ENCODE results near the gene LSAMP. TPM values are rescaled to one million over a fixed set of nuclear protein-coding genes. Genes with fewer than 3 reads are reported as not detected.

Gene LSAMP
- total and polyA plus RNA-seq, 9 of the 15 experiments (the other 6 are each of a cell fraction or from before 2014, with no cell fraction given), result 0.09 to 0.11 TPM; not detected in 7

GRCh38 chr3:116425126-116425525 is 20.2 kb downstream of the LSAMP start:
- no peak overlapping the region for H3K4me3 ChIP-seq
- H3K27ac ChIP-seq (ENCODE audit: extremely low read depth, low read depth, low read length), result no peak overlapping the region
- no peak overlapping the region for H3K9ac ChIP-seq (ENCODE audit: insufficient read depth in 1 of 2, low read depth in 2 of 2, low read length in 2 of 2)
- H3K36me3 ChIP-seq (ENCODE audit: control insufficient read depth, insufficient read depth, low read length), result no peaks in the 10 kb centered on the region
- no TSS peak for BruUV-seq (replicated peaks)
- H3K9me1 ChIP-seq (ENCODE audit: control insufficient read depth, insufficient read depth, low read length), result no peaks in the 10 kb centered on the region
- DNase-seq (ENCODE audit: extremely low read depth in 1 of 4, low spot score in 3 of 4) (no peak), FAIRE-seq (no peak), ATAC-seq (no peak)
- H4K20me1 ChIP-seq (replicated peaks; ENCODE audit: control insufficient read depth, insufficient read depth, low read length), result no peaks in the 10 kb centered on the region
- no peaks in the 10 kb centered on the region for H3K27me3 ChIP-seq (ENCODE audit: control insufficient read depth in 2 of 2, insufficient read depth in 2 of 2, low read length in 2 of 2)
- in situ Hi-C loops (cut with MboI), result no loop called here
- H3K79me2 ChIP-seq (ENCODE audit: control insufficient read depth, insufficient read depth, low read length), result no peaks in the 10 kb centered on the region
- no peak overlapping the region for H2AFZ ChIP-seq (ENCODE audit: low read depth, low read length)
- no peaks in the 10 kb centered on the region for H3K4me1 ChIP-seq (replicated peaks in 1 of 2; ENCODE audit: control insufficient read depth in 2 of 2, insufficient read depth in 2 of 2, low read length in 2 of 2)
- H3K4me2 ChIP-seq (ENCODE audit: insufficient read depth, low read length), result no peak overlapping the region
- no peaks in the 10 kb centered on the region for H3K9me3 ChIP-seq (replicated peaks; ENCODE audit: control insufficient read depth, insufficient read depth, low read depth, low read length)
- intact Hi-C loops (cut with micrococcal nuclease), result no loop called here
- POLR2A ChIA-PET, result no interaction called here
- CTCF ChIA-PET (ENCODE audit: low intra/inter-chr PET ratio), result interaction anchor here (0.6 kb wide), 1 partner anchor 64 kb away, joined by 5 read pairs; no protein-coding TSS in a partner anchor
- WGBS (ENCODE audit: insufficient coverage, low coverage, missing lambda C conversion rate), result 0% methylated on average over 2 of the region's 2 CpGs
- TF ChIP-seq CBFB (CRISPR knock-in tag; IDR thresholded peaks at IDR 0.05), result no peak
- no peak for TF ChIP-seq ZNF175 (CRISPR knock-in tag; IDR thresholded peaks at IDR 0.05; ENCODE audit: low read depth)
- no peak for TF ChIP-seq RUNX1 (IDR thresholded peaks at IDR 0.05; ENCODE audit: low read depth)
- TF ChIP-seq ZC3H4 (CRISPR knock-in tag; IDR thresholded peaks at IDR 0.05; ENCODE audit: borderline replicate concordance), result no peak
- no peak for TF ChIP-seq COPS2 (conservative IDR thresholded peaks at IDR 0.05)
- TF ChIP-seq DACH1 (IDR thresholded peaks at IDR 0.05; ENCODE audit: partially characterized antibody), result no peak

- CTCF ChIA-PET (ENCODE audit: low intra/inter-chr PET ratio), result no interaction called here
- no peak overlapping the region for H3K27ac ChIP-seq (ENCODE audit: extremely low read depth, low read depth, low read length)
- TF ChIP-seq CEBPB (tag; IDR thresholded peaks at IDR 0.05) (no peak), CTCF (IDR thresholded peaks at IDR 0.05 in 2 of 3, conservative IDR thresholded peaks at IDR 0.05 in 1 of 3; ENCODE audit: insufficient read depth in 2 of 3, low read depth in 1 of 3, low read length in 3 of 3) (no peak), SRSF9 (IDR thresholded peaks at IDR 0.05; ENCODE audit: borderline replicate concordance, low read depth, low read length) (no peak), NR2F6 (CRISPR knock-in tag; IDR thresholded peaks at IDR 0.05) (no peak), SREBF1 (IDR thresholded peaks at IDR 0.05; ENCODE audit: borderline replicate concordance, low read depth, low read length) (no peak), EP300 (IDR thresholded peaks at IDR 0.05; ENCODE audit: low read length) (no peak)
- TF ChIP-seq, protein P1, sequence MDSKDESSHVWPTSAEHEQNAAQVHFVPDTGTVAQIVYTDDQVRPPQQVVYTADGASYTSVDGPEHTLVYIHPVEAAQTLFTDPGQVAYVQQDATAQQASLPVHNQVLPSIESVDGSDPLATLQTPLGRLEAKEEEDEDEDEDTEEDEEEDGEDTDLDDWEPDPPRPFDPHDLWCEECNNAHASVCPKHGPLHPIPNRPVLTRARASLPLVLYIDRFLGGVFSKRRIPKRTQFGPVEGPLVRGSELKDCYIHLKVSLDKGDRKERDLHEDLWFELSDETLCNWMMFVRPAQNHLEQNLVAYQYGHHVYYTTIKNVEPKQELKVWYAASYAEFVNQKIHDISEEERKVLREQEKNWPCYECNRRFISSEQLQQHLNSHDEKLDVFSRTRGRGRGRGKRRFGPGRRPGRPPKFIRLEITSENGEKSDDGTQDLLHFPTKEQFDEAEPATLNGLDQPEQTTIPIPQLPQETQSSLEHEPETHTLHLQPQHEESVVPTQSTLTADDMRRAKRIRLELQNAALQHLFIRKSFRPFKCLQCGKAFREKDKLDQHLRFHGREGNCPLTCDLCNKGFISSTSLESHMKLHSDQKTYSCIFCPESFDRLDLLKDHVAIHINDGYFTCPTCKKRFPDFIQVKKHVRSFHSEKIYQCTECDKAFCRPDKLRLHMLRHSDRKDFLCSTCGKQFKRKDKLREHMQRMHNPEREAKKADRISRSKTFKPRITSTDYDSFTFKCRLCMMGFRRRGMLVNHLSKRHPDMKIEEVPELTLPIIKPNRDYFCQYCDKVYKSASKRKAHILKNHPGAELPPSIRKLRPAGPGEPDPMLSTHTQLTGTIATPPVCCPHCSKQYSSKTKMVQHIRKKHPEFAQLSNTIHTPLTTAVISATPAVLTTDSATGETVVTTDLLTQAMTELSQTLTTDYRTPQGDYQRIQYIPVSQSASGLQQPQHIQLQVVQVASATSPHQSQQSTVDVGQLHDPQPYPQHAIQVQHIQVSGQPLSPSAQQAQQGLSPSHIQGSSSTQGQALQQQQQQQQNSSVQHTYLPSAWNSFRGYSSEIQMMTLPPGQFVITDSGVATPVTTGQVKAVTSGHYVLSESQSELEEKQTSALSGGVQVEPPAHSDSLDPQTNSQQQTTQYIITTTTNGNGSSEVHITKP (IDR thresholded peaks at IDR 0.05; ENCODE audit: partially characterized antibody), result no peak
Observed at GRCh38 chr3:116423945-116424344, 21.3 kb downstream of the LSAMP start.

More at GRCh38 chr3:116423945-116424344, 21.3 kb downstream of the LSAMP start:
- H3K9me1 ChIP-seq (ENCODE audit: control insufficient read depth, insufficient read depth, low read length), result no peaks in the 10 kb centered on the region
- no peak overlapping the region for H3K9ac ChIP-seq (ENCODE audit: insufficient read depth in 1 of 2, low read depth in 2 of 2, low read length in 2 of 2)
- intact Hi-C loops (cut with micrococcal nuclease) (no loop called here), in situ Hi-C loops (cut with MboI) (no loop called here)
- H3K79me2 ChIP-seq (ENCODE audit: control insufficient read depth, insufficient read depth, low read length), result no peaks in the 10 kb centered on the region
- no TSS peak for BruUV-seq (replicated peaks)
- no peak for FAIRE-seq
- no peaks in the 10 kb centered on the region for H3K27me3 ChIP-seq (ENCODE audit: control insufficient read depth in 2 of 2, insufficient read depth in 2 of 2, low read length in 2 of 2)
- H3K9me3 ChIP-seq (replicated peaks; ENCODE audit: control insufficient read depth, insufficient read depth, low read depth, low read length), result no peaks in the 10 kb centered on the region
- H3K36me3 ChIP-seq (ENCODE audit: control insufficient read depth, insufficient read depth, low read length), result no peaks in the 10 kb centered on the region
- no peak overlapping the region for H3K4me3 ChIP-seq
- POLR2A ChIA-PET, result no interaction called here
- no peaks in the 10 kb centered on the region for H4K20me1 ChIP-seq (replicated peaks; ENCODE audit: control insufficient read depth, insufficient read depth, low read length)
- DNase-seq (ENCODE audit: extremely low read depth in 1 of 4, low spot score in 3 of 4), result no peak
- H2AFZ ChIP-seq (ENCODE audit: low read depth, low read length), result no peak overlapping the region
- no peaks in the 10 kb centered on the region for H3K4me1 ChIP-seq (replicated peaks in 1 of 2; ENCODE audit: control insufficient read depth in 2 of 2, insufficient read depth in 2 of 2, low read length in 2 of 2)
- no peak for ATAC-seq
- WGBS (ENCODE audit: insufficient coverage, low coverage, missing lambda C conversion rate), result 0% methylated on average over 1 of the region's 1 CpG
- H3K4me2 ChIP-seq (ENCODE audit: insufficient read depth, low read length), result no peak overlapping the region
